Measurements from ENCODE around the gene RAB8A.

Gene RAB8A

DNA sequence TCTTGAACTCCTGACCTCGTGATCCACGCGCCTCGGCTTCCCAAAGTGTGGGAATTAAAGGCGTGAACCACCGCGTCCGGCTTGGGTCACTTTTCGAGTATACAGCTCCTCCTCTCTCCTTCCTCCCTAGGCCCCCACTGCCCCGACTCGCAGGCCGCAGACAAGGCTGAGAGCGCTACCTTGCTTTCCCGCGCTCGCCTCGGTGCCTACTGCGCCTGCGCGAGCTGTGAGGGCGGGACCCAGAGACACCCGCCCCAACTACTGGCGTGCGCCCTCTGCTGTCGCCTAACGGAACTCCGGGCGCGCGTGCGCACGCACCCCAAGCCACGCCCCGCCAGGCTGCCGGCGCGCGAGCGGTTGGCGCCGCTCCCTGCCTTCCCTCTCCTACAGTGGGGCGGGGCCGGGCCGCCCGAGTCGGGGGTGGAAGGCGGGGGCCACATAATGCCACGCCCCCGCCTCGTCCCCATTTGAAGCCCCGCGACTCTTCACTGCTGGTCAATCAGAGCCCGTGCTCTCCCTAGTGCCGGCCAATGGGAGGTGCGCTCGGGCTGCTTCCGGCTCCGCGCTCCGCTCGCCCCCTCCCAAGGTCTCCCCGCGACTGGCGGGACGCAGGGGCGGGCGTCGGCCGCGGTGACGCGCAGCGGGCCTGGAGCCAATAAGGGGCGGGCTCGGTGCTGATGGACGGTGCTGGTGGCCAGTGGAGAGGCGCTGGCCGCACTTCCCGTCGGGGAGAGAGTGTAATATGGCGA lies at the start of gene RAB8A:
RAB8A (plus strand) TSS at position 730 of the 749 bp plus-strand sequence; CDS start at position 743, 13 bp downstream.
- peak; percentile 98 for DNase-seq (ENCODE audit: low read depth)

GRCh38 chr19:16061943-16062342 lies 49.7 kb upstream of the RAB8A start:
- no peak for DNase-seq (ENCODE audit: low read depth)

GRCh38 chr19:16062789-16063188 lies 48.9 kb upstream of the RAB8A start:
- DNase-seq (ENCODE audit: low read depth) = peak; percentile 58

DNA sequence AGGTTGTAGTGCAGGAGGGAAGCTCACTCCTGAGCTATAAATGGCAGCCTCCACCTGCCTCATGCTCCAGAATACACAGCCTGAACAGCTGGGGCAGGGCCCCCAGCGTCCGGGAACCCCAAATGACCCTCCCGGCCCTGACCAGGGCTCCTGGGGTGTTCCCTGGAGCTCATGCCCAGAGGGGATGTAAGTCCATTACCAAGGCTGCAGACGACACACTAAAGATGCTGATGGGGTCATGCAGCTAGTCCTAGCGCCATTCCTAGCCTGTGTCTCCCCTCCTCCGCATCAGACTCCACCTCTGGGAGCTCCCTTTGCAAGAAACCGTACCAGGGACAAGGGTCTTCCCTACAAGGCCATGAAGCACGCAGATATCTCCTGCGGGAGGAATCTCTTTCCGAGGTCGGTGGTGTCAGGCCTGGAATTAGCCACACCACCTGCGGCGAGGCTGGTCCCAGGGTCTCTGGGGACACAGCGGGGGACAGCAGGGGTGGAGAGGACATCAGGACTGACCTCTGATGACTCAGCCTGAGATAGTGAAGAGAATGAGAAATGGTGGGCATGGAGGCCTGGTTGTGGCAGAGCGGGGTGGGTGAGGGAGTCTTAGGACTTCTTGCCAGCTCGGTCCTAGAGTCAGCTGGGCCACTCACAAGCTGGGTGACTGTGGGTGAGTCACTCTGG lies 47.3 kb upstream of the RAB8A start:
- DNase-seq (ENCODE audit: low read depth) = no peak

DNA sequence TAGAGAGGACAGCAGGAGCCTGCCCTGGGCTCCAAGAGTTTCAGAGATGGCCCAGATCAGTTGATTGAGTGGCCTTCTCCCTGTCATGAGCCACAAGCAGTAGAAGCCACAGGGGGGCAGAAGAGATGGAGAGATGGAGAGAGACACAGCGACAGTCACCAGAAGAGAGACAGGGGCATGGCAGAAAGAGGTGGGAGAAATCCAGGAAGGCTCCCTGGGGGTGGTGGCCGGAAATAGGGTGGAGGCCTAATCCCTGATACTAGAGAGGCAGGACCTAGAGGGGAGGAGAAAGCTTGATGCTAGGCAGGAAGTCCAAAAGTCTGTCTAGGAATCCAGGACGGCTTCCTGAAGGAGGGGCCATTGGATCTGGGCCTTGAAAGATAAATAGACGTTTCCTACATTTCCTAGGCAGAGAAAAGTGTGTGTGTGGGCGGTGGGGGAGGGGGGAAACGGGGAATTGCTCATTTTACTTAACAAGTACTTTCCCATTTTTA lies 45.0 kb upstream of the RAB8A start:
- DNase-seq (ENCODE audit: low read depth) = no peak

GRCh38 chr19:16067205-16067938 lies 44.3 kb upstream of the RAB8A start:
- DNase-seq (ENCODE audit: low read depth) = no peak

GRCh38 chr19:16068696-16069259 lies 42.9 kb upstream of the RAB8A start:
- no peak for DNase-seq (ENCODE audit: low read depth)

DNA sequence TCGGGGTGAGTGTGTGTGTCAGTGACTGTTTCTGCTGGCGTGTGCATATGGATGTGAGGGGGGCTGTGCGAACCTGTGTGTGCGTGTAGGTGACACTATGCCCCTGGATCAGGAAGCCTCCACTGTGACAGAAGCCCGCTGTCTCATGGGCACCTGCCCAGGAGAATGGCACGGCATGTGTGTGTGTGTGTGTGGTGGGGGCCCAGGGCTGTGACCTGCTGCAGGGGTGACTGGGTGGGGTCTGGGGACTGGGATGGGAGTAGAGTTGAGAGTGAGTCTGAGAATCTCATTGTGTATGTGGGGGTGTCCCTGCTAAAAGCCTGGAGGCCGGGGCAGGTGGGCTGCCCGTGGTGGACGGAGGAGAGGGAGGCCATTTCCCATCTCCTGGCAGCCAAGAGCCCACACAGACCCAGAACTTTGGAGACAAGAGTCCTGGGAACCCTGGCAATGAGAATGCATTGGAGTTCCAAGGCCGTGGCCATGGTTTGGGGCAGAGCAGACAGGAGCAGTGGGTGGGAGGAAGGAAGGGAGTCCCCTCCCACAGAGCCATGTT lies 41.8 kb upstream of the RAB8A start:
- no peak for DNase-seq (ENCODE audit: low read depth)

DNA sequence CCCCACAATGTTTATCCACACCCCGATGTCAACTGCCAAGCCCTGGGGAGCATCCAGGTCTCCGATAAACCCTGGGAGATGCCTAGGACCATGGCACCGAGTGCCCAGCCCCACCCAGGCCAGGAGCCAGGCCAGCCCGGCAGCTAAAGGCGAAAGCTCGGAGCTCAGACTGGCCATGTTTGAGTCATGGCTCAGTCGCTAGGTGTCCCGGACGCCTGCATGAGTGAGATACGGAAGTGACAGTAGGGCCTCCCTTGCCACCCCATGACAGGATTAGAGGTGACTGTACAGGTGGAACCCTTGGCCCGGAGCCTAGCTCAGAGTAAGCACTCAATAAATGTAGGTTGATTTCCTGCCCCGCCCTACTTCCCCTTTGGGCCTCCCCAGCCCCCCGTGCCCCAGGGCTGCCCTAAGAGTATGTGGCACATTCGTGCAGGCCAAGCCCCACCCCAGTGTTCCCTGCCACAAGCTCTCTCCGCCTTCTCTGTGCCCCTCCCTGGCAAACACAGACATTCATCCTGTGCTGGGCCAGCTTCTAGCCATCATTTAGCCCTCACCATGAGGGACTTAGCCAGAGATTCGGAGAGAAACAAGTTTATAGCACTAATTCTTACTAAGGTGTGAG lies 41.2 kb upstream of the RAB8A start:
- peak; percentile 62 for DNase-seq (ENCODE audit: low read depth)

DNA sequence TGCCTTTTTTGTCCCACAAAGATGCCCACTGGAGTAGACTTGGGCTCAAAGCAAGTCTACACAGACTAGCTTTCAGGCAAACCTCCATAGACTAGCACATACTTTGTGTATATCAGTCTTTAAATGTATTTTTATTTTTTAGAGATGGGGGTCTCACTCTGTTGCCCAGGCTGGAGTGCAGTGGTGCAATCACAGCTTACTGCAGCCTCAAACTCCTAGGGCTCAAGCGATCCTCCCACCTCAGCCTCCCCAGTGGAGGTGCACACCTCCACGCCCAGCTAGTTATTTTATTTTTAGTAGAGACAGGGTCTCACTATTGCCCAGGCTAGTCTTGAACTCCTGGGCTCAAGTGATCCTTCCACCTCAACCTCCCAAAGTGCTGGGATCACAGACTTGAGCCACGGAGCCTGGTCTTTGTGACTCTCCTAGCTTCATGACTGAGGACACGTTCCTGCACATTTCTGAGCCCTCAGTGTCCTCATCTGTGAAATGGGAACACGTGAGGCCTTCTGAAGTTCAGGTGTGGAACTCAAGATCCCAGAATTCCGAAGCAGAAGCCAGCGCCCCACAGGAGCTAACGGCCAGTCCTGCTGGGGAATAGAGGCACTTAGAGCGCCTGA lies 40.5 kb upstream of the RAB8A start:
- no peak for DNase-seq (ENCODE audit: low read depth)

DNA sequence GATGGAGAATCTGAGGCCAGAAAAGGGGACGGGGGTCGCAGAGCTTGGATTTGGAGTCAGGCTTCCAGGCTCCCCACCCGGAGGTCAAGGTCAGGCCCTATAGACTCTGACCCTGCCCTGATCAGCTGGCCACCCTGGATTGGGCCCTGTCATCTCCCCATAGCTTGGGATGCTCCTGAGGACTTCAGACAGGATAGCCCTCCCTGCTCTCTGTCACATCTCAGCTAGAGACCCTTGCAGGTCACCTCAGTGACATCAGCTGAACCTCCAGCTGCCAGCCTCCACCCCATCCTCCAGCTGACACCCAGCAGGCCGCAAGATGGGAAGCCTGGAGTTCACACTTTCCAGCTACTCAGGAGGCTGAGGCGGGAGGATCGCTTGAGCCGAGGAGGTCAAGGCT lies 38.2 kb upstream of the RAB8A start:
- DNase-seq (ENCODE audit: low read depth) = no peak

DNA sequence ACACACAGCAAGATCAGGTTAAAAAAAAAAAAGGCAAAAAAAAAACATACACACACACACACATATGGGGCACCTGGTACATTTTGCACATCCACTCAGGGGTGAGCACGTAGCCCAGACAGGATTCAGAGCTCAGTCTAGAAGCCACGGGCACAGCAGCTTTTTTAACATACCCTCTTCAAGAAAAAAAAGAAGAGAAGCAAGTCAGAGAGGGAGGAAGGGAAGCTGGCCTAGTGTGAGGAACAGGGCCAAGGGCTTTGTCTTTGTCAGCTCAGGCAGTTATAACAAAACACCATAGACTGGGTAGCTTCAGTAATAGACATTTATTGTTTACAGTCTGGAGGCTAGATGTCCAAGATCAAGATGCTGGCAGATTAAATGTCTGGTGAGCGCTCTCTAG lies 37.7 kb upstream of the RAB8A start:
- no peak for DNase-seq (ENCODE audit: low read depth)

DNA sequence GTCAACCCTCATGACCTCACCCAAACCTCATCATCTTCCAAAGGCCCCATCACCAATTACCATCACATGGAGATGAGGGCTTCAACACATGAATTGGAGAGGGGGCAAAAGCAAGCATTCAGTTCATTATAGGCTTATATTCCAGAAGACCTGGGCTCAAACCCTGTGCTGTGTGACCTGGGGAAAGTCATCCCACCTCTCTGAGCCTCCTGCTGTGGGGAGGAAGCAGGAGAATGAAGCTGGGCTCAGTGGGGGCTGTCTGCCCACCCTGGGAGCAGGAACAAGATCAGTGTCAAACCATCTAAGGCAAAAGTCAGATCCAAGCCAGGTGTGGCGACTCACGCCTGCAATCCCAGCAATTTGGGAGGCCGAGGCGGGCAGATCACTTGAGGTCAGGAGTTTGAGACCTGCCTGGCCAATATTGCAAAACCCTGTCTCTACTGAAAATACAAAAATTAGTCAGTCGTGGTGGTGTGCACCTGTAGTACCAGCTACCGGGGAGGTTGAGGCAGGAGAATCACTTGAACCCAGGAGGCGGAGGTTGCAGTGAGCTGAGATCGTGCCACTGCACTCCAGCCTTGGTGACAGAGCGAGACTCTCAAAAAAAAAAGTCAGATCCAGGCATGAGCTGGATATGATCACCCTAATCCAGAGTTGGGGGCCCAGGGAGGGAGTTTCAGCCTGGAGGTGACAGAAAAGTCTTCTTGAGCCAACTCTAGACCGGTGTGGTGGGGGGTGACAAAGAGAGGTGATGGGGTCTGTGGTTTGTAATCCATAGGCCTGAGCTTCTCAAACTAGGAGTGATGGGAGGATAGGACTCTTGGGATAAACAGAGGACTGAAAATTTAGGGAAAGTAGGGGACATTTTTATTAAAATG lies 37.0 kb upstream of the RAB8A start:
- no peak for DNase-seq (ENCODE audit: low read depth)

DNA sequence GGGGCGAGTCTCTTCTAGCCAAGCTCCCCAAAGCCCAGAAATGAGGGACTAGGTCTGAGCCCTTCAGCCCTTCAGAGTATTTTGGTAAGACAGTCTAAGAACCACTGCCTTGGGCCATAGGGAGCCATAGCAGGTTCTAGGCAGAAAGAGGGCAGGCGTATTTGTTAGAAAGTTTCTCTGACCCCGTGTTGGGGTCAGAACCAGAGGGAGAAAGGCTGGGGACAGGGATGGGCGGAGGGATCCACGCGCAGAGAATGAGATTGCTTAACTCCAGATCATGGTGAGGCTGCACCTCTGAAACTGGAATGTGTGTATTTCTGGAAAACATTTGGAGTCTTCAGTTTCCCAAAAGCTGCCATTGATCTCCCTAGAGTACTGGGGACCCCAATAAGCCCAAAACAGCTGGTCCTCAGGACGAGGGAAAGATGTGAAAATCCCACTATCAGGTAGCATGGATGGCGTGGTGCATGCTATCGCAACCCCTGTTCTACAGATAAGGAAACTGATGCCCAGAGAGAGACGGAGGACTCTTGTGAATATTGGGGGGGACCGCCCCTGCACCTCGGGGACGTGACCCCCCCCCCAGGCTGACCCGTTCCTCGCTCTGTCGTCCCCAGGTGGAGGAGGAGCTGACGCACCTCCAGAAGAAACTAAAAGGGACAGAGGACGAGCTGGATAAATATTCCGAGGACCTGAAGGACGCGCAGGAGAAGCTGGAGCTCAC lies 36.1 kb upstream of the RAB8A start:
- no peak for DNase-seq (ENCODE audit: low read depth)

DNA sequence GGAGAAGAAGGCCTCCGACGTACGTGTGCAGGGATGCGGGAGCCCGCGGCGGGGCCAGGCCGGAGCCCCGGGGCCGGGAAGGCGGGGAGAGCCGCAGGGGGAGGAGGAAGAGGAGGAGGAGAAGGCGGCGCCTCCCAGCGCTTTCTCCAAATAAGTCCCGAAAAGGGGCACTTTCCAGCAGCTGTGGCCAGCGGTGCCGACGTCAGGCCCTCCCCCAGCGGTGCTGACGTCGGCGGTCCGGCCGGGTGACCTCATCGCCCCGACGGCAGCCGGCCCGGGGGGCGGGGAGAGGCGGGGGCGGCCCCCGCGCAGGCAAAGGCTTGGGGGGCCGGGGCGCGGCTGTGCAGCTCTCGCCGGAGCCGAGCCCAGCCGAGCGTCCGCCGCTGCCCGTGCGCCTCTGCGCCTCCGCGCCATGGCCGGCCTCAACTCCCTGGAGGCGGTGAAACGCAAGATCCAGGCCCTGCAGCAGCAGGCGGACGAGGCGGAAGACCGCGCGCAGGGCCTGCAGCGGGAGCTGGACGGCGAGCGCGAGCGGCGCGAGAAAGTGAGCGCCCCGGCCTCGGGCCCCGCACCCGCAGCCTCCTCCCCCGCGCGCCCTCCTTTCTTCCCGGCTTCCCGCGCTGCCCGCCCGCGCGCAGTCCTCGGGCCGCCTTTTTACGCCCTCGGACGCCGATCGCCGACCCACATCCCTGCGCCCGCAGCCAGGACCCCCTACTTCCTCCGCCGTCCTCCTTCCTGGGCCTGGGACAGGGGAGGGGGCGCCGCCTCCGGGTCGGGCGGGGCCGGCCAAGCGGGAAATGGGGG lies 35.3 kb upstream of the RAB8A start, which contains the start of gene TPM4:
TPM4 (plus strand) TSS at position 342 of the 804 bp plus-strand sequence; CDS start at position 413, 71 bp downstream.
- DNase-seq (ENCODE audit: low read depth) = peak; percentile 73

- DNase-seq (ENCODE audit: low read depth) = no peak
Measured at GRCh38 chr19:16076958-16077611, 34.6 kb upstream of the RAB8A start.

DNA sequence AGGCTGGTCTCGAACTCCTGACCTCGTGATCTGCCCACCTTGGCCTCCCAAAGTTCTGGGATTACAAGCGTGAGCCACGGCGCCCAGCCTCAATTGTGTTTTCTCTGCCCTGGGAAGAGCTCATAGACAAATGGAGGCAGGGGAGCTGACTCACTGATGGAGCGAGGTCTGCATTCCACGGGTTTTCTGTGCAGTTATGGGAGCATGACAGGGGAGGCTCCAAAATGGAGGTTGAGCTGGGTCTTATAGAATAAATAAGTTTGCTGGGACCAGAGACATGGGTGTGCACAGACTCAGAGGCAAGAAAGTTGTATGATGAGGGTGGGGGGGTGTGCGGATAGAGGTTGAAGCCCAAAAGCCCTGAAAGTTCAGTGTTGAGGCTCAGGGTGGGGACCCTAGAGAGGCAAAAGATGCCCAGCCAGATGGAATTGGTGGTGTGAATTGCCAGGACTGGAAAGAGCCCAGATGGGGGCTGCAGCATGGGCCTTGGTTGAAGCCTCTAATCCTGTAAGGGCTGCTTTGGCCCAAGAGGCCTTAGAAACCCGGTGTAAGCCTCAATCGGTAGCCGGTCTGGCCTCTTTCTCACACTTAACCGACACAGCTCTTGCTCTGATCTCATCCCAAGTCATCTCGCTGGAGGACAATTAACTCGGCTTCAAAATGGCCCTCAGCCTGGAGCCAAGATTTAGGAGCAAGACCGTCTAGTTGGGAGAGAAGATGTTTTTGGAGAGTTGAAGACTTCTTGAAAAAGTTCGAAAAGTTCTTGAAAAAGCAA lies 33.5 kb upstream of the RAB8A start:
- DNase-seq (ENCODE audit: low read depth) = no peak
